GM18867 (cell line): Measurements from ENCODE around the gene MTUS2.

Experiments
- ATAC-seq: cut with Tn5 transposase; IDR thresholded peaks from one replicate; pipeline ENCODE4 v1.9.1; 2021; ENCODE audit warnings: mild to moderate bottlenecking, moderate library complexity; ENCODE audit not compliant: unreplicated experiment

The MTUS2 gene

DNA sequence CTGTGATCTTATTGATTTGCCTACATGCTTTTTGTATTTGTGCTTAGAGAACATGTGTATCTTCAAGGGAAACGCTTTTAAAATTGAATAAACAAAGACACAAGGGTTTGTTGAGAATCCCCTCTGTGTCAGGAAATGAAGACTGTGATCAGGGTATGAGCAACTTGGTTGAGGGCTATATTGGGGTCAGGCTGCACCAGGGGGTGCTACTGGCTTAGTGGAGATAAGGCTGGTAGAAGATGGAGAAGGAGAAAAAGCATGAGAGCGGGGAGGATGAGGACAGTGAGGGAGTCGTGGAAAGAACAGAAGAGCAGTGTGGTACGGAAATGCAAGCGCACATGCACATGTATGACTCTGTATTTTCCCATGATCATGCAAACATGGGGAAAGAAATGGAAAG lies 201.6 kb downstream of the MTUS2 start:
- ATAC-seq: no peak

- no peak for ATAC-seq
These were observed 202.3 kb downstream of the MTUS2 start for GRCh38 chr13:29022410-29022809.

GRCh38 chr13:29022968-29023367 lies 202.8 kb downstream of the MTUS2 start:
- no peak for ATAC-seq

DNA sequence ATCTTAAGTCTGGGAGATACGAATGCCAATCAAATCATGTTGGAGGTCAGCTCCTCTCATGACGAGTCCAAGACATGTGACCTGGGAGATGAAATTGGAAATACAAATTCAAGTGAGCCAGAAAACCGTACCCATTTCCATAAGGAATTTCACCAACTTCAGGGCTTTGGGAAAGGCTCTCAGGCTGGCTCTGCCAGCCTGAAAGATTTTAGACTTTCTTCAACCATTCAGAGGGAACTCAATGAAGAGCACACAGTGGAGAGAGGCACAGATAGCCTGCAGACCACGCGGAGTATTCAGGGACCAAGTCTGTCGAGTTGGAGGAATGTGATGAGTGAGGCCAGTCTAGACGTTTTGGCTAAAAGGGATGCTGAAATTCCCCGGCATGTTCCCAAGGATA lies 204.6 kb downstream of the MTUS2 start:
- no peak for ATAC-seq

DNA sequence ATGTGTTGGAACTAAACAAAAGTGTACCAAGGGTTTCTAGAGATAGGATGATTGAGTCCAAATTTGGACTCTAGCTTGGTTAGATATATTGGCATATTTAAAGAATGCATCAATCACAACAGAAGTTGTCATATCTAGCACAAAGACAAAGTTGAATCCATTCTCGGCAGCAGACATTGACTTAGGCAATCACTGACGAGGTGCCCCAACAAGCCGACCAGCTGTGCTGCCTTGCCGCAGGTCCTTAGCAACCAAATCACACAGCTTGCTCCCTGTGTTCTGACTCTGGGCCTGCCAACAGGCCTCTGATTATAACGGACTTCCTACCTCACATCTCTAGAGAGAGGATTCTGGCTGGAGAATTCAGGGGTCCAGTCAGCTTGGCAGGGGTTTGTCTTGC lies 208.7 kb downstream of the MTUS2 start:
- no peak for ATAC-seq

DNA sequence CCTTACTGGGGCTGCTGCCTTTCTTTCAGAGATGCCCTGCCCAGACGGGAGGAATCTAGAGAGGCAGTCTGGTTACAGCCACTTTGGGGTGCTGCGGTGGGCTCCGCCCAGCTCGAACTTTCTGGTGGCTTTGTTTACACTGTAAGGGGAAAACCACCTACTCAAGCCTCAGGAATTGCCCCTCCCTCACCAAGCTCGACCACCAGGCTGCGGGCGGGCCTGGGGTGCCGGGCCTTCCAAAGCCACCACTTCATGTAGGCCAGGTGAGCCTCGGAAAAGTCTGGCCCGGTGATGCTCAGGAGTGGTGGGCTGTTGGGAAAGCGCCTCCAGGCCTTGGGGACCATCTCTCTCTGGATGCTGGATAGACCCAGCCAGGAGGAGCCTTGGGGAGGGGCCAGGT lies 218.6 kb downstream of the MTUS2 start:
- no peak for ATAC-seq

GRCh38 chr13:29039212-29039611 lies 219.1 kb downstream of the MTUS2 start:
- ATAC-seq: no peak

DNA sequence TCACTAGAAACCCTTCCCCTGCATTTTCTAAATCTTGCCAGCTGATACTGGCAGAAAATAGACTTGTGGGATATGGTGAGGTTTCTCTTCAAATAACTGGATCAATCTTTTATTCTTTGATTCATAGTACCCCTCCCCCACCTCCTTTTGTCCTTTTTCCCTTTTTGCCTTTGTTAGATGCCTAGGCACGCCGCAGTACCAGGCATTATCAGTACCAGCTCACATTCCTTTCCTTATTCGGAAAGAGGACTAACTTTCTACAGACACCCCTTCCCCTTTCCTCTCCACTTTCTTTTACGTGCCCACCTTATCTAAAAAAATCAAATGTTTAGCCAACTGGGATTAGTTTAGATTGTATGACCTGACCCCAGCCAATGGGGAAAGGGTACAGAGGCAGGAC lies 226.4 kb downstream of the MTUS2 start:
- ATAC-seq: no peak

DNA sequence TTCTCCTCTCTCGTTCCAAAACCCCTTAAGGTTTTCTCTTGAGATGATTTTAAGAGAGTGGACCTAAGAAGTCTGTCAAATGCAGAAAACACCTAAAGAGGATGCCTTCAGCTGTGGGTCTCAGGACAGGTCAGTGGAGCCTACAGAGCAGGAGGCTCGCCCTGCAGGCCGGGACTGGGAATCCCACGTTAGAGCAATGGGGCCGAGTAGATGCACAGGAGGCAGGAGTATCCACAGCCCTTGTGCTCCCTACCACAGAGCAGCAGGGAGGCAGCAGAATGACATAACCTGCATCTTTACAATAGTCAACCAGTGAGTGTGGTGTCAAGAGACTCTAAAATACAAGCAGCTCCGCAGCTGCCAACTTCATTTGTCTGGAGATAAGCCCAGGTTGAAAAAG lies 229.4 kb downstream of the MTUS2 start:
- ATAC-seq: no peak

- no peak for ATAC-seq
These were observed 230.6 kb downstream of the MTUS2 start for GRCh38 chr13:29050719-29051118.

- no peak for ATAC-seq
These were observed 239.7 kb downstream of the MTUS2 start for GRCh38 chr13:29059800-29060199.

DNA sequence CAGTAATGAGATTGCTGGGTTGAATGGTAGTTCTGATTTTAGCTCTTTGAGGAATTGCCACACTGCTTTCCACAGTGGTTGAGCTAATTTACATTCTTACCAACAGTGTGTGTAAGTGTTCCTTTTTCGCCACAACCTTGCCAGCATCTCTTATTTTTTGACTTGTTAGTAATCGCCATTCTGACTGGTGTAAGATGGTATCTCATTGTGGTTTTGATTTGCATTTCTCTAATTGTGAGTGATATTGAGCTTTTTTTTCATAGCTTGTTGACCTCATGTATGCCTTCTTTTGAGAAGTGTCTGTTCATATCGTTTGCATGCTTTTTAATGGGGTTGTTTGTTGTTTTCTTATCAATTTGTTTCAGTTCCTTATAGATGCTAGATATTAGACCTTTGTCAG lies 245.0 kb downstream of the MTUS2 start:
- ATAC-seq: peak; percentile 62

DNA sequence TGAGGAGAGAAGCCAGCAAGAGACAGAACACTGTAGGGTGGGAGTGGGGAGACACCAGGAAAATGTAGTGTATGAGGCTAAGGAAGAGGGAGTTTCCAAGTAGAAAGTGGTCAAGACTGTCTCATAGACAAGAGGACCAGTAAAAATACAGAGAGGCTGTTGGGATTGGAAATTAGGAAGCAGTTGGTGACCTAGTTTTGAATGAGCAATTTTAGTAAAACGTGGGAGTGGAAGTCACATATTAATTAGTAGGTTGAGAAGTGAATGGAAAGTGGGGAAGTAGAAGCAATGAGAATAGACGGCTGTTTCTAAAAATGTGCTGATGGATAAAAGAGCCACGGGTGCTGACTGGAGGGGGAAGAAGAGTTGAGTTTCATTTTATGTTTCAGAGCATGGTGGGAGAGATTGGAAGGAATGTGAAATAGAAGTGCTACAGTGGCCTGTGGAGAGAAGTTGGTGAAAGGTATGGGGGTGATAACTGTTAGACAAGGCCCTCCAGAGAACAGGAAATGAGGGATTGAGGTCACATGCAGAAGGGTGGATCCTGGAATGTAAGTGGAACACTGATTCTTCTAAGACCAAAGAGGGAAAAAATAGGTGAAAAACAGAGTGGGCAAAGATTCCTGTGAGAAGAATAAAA lies 247.3 kb downstream of the MTUS2 start:
- no peak for ATAC-seq

DNA sequence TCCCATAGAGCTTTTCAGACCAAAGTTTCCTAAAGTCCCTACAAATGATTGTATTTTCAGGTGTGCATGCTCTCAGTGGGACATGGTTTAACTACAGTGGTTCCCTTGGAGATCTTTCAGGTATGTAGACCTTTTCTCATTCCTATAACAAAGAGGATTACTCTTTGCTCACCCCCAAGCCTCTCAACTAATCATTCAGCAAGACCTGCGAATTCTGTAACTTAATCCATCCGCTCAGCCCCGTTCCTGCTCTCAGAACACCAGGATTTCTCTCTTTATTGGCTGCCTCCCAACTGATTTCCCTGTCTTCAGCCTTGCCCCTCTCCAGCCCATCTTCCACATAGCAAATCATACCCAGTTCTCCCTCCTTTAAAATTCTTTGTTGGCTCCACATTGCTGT lies 253.6 kb downstream of the MTUS2 start:
- no peak for ATAC-seq

GRCh38 chr13:29077051-29077813 lies 257.1 kb downstream of the MTUS2 start:
- ATAC-seq: no peak

- peak; percentile 92 for ATAC-seq
These were observed 260.9 kb downstream of the MTUS2 start for GRCh38 chr13:29081036-29081435.

- peak; percentile 22 for ATAC-seq
These were observed 261.7 kb downstream of the MTUS2 start for GRCh38 chr13:29081697-29082440.

DNA sequence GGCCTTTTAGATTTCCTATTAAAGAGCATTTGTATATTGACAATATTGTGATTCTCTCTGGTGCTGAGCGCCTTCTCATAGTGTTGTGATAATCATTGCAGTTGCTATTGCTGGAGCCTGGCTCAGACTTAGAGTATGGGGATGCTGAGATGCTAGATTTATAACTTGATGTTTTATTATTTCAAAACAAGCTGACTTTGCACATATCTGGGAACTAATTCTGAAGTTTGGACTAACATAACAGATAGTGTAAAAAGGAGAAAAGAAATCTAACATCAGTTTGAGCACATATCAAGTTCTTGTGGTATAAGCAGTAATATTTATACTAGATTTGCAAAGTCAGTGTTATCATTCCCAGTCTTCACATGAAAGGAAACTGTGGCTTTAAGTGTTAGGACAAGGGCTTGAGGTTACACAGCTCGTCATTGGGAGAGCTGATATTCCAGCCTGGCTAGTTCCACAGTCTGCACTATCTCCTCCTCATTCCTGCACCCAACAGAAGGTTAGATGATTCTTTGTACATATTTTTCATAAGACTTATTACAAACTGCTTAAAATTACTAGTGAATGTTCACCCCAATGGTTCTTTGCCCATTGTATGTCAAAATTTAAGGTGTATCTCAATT lies 279.8 kb downstream of the MTUS2 start:
- ATAC-seq: no peak

GRCh38 chr13:29100758-29101157 lies 280.6 kb downstream of the MTUS2 start:
- ATAC-seq: no peak

DNA sequence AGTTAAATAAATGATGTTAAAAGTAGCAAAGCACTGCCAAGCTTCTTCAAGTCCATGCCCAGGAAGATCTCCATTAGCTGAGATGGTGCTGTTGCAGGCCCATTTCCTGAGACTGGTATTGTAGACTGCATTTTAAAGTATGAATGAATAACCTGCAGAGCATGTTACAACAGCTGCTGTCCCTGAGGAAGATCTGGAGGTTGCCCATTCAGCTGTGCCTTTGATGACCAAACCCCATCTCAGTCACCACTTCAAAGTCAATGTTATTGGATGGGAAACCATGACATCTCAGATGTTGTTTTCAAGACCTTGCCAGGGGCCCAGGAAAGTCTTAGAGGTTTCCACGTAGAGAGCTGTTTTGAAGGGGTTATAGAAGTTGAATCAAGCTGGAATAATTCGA lies 281.3 kb downstream of the MTUS2 start:
- ATAC-seq: no peak

DNA sequence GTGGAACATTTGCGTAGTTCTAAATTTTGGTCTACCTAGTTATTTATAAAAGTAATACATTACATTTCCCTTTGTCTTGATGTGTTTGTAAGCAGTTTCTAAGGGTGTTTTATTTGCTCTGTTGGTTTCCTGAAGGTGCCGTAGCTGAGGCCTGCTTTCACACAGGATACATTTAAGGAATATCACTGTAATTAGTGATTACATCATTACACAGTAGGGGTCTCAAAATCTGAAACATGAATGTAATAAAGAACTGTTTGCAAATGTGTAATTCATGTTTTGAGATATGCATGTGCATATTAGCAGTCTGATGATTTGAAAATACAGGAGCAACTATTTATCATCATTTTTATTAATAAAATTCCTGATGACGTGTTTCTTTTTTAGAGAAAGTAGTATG lies 281.8 kb downstream of the MTUS2 start:
- no peak for ATAC-seq
